Measurements from ENCODE around the gene PRPF40B.
"Not testable (repeated sequence)": the region's sequence is repeated elsewhere in the genome, so short reads cannot be mapped to it uniquely, and the experiment has no call there.

Gene PRPF40B

GRCh38 chr12:49598527-49598926 is 24.8 kb upstream of the PRPF40B start:
- Mint-ChIP-seq H3K4me3 (no peak overlapping the region), H3K4me1 (no peaks in the 10 kb centered on the region), H3K9me3 (no peaks in the 10 kb centered on the region), H3K27me3 (no peaks in the 10 kb centered on the region), H3K27ac (no peak overlapping the region), H3K36me3 (no peaks in the 10 kb centered on the region)

- Mint-ChIP-seq H3K36me3 (no peaks in the 10 kb centered on the region), H3K9me3 (no peaks in the 10 kb centered on the region), H3K27me3 (no peaks in the 10 kb centered on the region), H3K4me1 (no peaks in the 10 kb centered on the region), H3K27ac (no peak overlapping the region), H3K4me3 (no peak overlapping the region)
These were observed 23.4 kb upstream of the PRPF40B start for GRCh38 chr12:49599961-49600360.

GRCh38 chr12:49603721-49604120 is 19.6 kb upstream of the PRPF40B start:
- no peaks in the 10 kb centered on the region for H3K9me3 Mint-ChIP-seq
- H3K27me3 Mint-ChIP-seq = no peaks in the 10 kb centered on the region
- H3K4me1 Mint-ChIP-seq = no peaks in the 10 kb centered on the region
- no peak overlapping the region for H3K4me3 Mint-ChIP-seq
- no peak overlapping the region for H3K27ac Mint-ChIP-seq
- no peaks in the 10 kb centered on the region for H3K36me3 Mint-ChIP-seq

- Mint-ChIP-seq H3K4me3 (no peak overlapping the region), H3K27ac (no peak overlapping the region), H3K27me3 (no peaks in the 10 kb centered on the region), H3K9me3 (no peaks in the 10 kb centered on the region), H3K4me1 (no peaks in the 10 kb centered on the region), H3K36me3 (no peaks in the 10 kb centered on the region)
These were observed 18.5 kb upstream of the PRPF40B start for GRCh38 chr12:49604856-49605255.

GRCh38 chr12:49605539-49605938 is 17.8 kb upstream of the PRPF40B start, which contains the start of gene FAM186B:
FAM186B (minus strand) TSS chr12:49605639; CDS start chr12:49605477, 162 bp downstream.
- not testable (repeated sequence) for H3K36me3 Mint-ChIP-seq, H3K9me3 Mint-ChIP-seq, H3K27ac Mint-ChIP-seq, H3K27me3 Mint-ChIP-seq, H3K4me3 Mint-ChIP-seq, H3K4me1 Mint-ChIP-seq

- Mint-ChIP-seq H3K27ac (no peak overlapping the region), H3K4me3 (no peak overlapping the region), H3K9me3 (no peaks in the 10 kb centered on the region), H3K4me1 (no peaks in the 10 kb centered on the region), H3K36me3 (peaks cover 3% of the 10 kb centered on the region), H3K27me3 (peaks cover 7% of the 10 kb centered on the region)
These were observed 14.1 kb upstream of the PRPF40B start for GRCh38 chr12:49609059-49609874.

GRCh38 chr12:49609875-49610154 is 13.5 kb upstream of the PRPF40B start:
- Mint-ChIP-seq H3K4me3 (no peak overlapping the region), H3K27ac (no peak overlapping the region), H3K9me3 (no peaks in the 10 kb centered on the region), H3K27me3 (peaks cover 7% of the 10 kb centered on the region), H3K4me1 (no peaks in the 10 kb centered on the region), H3K36me3 (peaks cover 3% of the 10 kb centered on the region)

GRCh38 chr12:49610785-49611184 is 12.6 kb upstream of the PRPF40B start:
- H3K4me3 Mint-ChIP-seq, H3K36me3 Mint-ChIP-seq, H3K4me1 Mint-ChIP-seq, H3K27ac Mint-ChIP-seq, H3K27me3 Mint-ChIP-seq, H3K9me3 Mint-ChIP-seq: not testable (repeated sequence)

- Mint-ChIP-seq H3K27me3 (peaks cover 7% of the 10 kb centered on the region), H3K27ac (no peak overlapping the region), H3K36me3 (peaks cover 3% of the 10 kb centered on the region), H3K9me3 (no peaks in the 10 kb centered on the region), H3K4me1 (no peaks in the 10 kb centered on the region), H3K4me3 (no peak overlapping the region)
These were observed 11.2 kb upstream of the PRPF40B start for GRCh38 chr12:49612210-49612609.

- Mint-ChIP-seq H3K27me3 (peaks cover 5% of the 10 kb centered on the region), H3K4me1 (peaks cover 1% of the 10 kb centered on the region), H3K27ac (no peak overlapping the region), H3K36me3 (no peaks in the 10 kb centered on the region), H3K9me3 (no peaks in the 10 kb centered on the region), H3K4me3 (no peak overlapping the region)
These were observed 7.6 kb upstream of the PRPF40B start for GRCh38 chr12:49615725-49616124.

GRCh38 chr12:49616533-49617219 is 6.7 kb upstream of the PRPF40B start:
- Mint-ChIP-seq H3K4me1 (peaks cover 11% of the 10 kb centered on the region), H3K27ac (no peak overlapping the region), H3K27me3 (peaks cover 5% of the 10 kb centered on the region), H3K4me3 (no peak overlapping the region), H3K36me3 (no peaks in the 10 kb centered on the region), H3K9me3 (no peaks in the 10 kb centered on the region)

- Mint-ChIP-seq H3K27ac (peak overlapping the region; percentile 57), H3K9me3 (no peaks in the 10 kb centered on the region), H3K4me1 (peaks cover 20% of the 10 kb centered on the region), H3K4me3 (no peak overlapping the region), H3K27me3 (no peaks in the 10 kb centered on the region), H3K36me3 (no peaks in the 10 kb centered on the region)
These were observed 4.8 kb upstream of the PRPF40B start for GRCh38 chr12:49618576-49618975.

GRCh38 chr12:49619286-49619685 is 4.1 kb upstream of the PRPF40B start:
- no peak overlapping the region for H3K4me3 Mint-ChIP-seq
- H3K9me3 Mint-ChIP-seq = no peaks in the 10 kb centered on the region
- no peaks in the 10 kb centered on the region for H3K36me3 Mint-ChIP-seq
- no peak overlapping the region for H3K27ac Mint-ChIP-seq
- peaks cover 20% of the 10 kb centered on the region for H3K4me1 Mint-ChIP-seq
- no peaks in the 10 kb centered on the region for H3K27me3 Mint-ChIP-seq

- H3K36me3 Mint-ChIP-seq = no peaks in the 10 kb centered on the region
- H3K4me3 Mint-ChIP-seq = peak overlapping the region; percentile 88
- H3K4me1 Mint-ChIP-seq = peaks cover 20% of the 10 kb centered on the region
- H3K27ac Mint-ChIP-seq = peak overlapping the region; percentile 64
- no peaks in the 10 kb centered on the region for H3K27me3 Mint-ChIP-seq
- H3K9me3 Mint-ChIP-seq = no peaks in the 10 kb centered on the region
These were observed 1.5 kb upstream of the PRPF40B start for GRCh38 chr12:49621651-49622500.

GRCh38 chr12:49622501-49623141 is 740 bp upstream of the PRPF40B start:
- H3K4me3 Mint-ChIP-seq = peak overlapping the region; percentile 88
- H3K9me3 Mint-ChIP-seq = no peaks in the 10 kb centered on the region
- no peaks in the 10 kb centered on the region for H3K27me3 Mint-ChIP-seq
- no peaks in the 10 kb centered on the region for H3K36me3 Mint-ChIP-seq
- peak overlapping the region; percentile 79 for H3K27ac Mint-ChIP-seq
- H3K4me1 Mint-ChIP-seq = peaks cover 20% of the 10 kb centered on the region
